Measurements from ENCODE around the gene ATP6V0D1.
"Not testable (repeated sequence)": the region's sequence is repeated elsewhere in the genome, so short reads cannot be mapped to it uniquely, and the experiment has no call there.

Gene ATP6V0D1

GRCh38 chr16:67504031-67505021 is 23.4 kb upstream of the ATP6V0D1 start:
- in situ Hi-C loops (cut with HindIII; ENCODE audit: low sequenced_read_pairs), result no loop called here

DNA sequence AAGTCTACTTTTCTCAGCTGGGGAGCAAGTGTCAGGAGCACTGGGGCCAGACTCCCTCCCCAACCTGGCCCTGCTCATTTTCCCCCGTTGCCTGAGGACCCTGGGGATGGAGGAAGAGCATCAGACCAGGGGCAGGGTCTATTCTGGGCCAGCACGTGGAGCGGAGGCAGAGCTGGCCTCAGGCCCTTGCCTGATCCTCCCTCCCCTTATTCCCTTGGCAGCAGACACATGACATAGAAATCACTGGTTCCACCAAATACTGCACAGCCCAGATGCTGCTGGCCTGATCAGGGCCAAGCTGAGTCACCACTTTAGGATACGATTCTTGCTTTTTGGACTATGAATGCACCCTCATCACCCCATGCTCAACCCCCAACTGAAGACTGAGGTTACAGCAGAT is 18.1 kb upstream of the ATP6V0D1 start:
- in situ Hi-C loops (cut with HindIII; ENCODE audit: low sequenced_read_pairs), result no loop called here

DNA sequence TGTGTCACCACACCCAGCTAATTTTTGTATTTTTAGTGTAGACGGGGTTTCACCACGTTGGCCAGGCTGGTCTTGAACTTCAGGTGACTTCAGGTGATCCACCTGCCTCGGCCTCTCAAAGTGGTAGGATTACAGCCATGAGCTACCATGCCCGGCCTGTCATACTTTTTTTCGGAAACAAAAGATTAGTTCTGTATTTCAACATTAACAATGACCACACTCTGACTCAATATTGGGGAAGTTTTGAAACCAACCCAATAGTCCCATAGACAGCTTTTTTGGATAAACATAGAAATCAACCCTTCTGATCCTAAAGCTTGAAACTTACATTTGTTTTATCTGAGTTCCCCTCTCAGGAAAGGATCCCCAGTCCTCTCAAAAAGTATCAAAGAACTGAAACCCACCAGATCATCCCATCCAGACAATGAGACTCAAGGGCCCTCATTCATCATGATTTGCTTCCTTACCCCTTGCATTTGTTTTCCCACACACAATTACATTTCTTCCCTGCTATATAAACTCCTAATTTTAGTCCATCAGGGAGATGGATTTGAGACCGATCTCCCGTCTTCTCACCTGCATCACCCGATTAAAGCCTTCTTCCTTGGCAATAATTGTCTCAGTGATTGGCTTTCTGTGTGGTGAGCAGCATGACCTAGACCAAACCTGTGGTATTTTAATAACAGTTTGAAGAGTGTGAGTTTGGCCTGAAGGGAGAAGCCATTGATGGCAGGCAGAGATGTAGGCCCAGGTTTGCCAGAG is 9.6 kb upstream of the ATP6V0D1 start:
- in situ Hi-C loops (cut with HindIII; ENCODE audit: low sequenced_read_pairs), result no loop called here

- in situ Hi-C loops (cut with HindIII; ENCODE audit: low sequenced_read_pairs), result no loop called here
Measured at GRCh38 chr16:67489401-67490083, 8.6 kb upstream of the ATP6V0D1 start.

DNA sequence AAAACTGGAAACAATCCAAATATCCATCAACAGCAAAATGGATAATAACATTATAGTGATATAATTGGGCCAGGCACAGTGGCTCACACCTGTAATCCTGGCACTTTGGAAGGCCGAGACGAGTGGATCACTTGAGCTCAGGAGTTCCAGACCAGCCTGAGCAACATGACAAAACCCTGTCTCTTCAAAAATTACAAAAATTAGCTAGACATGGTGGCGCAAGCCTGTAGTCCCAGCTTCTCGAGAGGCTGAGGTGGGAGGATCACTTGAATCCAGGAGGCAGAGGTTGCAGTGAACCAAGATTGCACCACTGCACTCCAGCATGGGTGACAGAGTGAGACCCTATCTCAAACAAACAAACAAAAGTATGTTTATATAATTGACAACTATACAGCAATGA is 6.6 kb upstream of the ATP6V0D1 start:
- in situ Hi-C loops (cut with HindIII; ENCODE audit: low sequenced_read_pairs), result not testable (repeated sequence)

DNA sequence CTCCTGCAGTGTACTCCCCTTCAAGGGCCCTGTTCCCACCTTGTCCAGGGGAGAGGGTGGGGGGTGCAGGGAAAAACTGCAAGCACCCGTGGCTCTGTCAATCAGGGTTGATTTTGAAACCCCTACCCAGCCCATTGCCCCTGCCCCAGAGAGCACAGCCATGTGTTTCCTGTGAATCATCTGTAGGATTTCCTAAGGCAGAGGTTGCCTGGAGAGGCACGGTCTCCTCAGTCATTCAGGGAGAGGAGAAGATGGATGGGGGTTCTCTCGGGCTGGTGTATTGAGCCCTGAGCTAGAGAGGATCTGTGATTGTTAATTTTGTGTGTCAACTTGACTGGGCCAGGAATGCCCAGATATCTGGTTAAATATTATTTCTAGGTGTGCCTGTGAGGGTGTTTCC is 5.8 kb upstream of the ATP6V0D1 start:
- in situ Hi-C loops (cut with HindIII; ENCODE audit: low sequenced_read_pairs), result no loop called here

GRCh38 chr16:67483731-67484525 is 3.0 kb upstream of the ATP6V0D1 start:
- in situ Hi-C loops (cut with HindIII; ENCODE audit: low sequenced_read_pairs), result no loop called here

DNA sequence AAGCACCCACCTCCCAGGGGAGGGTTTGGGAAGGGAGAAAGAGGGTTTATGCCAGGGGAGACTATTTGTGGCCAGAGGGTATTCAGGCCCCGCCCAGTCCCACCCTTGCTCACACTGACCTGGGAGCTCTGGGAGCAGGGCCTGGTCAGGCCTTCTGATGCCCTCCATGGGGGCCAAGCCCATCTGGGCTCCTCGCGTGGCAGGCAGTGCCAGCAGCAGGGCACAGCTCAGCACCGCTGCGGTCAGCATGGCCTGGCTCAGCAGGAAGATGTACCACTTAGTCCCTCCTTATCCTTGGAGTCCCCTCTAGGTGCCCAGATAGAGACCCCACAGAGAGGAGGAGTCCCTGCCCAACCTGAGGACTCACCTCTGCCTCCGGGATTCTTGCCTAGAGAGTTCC is 2.2 kb upstream of the ATP6V0D1 start, which contains the start of gene AGRP:
TSS of gene AGRP (minus strand) at position 398 of the 400 bp plus-strand sequence. CDS start at position 249, 149 bp downstream.
- in situ Hi-C loops (cut with HindIII; ENCODE audit: low sequenced_read_pairs), result no loop called here

DNA sequence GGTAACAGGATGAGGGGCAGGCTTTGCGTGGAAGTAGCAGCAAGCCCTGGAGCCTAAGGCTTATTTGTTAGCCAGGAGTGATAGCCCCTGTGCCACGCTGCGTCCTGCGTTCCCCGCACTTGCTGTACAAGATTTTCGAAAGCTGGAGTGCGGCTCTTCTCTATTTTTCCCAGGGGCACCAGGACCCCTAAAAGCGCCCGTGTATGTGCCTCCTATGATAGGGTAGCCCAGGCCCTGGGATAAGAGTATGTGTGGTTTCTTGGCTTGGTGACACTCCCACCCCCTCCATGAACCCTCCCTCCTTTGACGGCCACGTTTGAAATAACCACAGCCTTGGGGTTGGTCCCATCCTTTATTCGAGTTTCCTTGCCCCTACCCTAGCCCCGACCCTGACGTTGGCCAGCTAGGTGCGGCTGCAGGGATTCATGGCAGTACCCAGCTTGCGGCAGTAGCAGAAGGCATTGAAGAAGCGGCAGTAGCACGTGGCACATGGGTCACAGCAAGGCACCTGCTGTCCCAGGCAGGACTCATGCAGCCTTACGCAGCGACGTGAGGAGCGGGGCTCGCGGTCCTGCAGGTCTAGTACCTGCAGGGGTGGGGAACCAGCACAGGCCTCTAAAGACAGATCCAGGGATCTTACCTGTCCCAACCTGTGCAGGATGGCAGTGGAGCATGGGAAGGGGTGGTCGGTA is 1.4 kb upstream of the ATP6V0D1 start:
- in situ Hi-C loops (cut with HindIII; ENCODE audit: low sequenced_read_pairs), result no loop called here

DNA sequence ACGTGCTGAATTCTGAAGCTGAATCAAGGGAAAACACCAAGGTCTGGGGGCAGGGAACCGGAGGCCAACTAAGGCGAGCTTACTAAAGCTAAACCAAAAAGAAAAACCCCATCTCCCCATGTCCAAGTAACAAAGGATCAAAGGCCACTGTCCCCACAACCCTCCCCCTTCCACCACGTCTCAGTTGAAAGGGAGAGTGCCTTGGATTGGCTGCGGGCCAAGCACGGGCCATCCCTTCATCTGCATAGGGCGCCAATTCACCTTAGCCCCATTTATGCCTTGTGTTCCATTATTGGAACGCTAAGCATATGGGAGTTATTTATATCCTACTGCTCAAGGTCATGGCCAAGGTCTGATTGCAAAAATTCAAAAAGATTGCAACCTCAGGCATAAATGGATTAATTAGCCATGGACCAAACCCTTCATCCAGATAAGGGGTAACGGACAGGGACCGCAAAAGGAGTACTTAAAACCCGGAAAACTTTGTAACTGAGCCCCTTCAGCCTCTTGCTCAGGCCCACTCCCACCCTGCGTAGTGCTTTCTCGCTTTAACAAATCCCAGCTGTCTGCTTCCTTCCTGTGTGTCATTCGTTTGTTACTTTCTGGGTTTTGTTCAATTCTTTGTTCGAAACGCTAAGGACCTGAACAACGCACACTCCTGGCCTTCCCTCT is 740 bp upstream of the ATP6V0D1 start:
- in situ Hi-C loops (cut with HindIII; ENCODE audit: low sequenced_read_pairs), result no loop called here

GRCh38 chr16:67477960-67478554 is 2.9 kb downstream of the ATP6V0D1 start:
- in situ Hi-C loops (cut with HindIII; ENCODE audit: low sequenced_read_pairs), result no loop called here

DNA sequence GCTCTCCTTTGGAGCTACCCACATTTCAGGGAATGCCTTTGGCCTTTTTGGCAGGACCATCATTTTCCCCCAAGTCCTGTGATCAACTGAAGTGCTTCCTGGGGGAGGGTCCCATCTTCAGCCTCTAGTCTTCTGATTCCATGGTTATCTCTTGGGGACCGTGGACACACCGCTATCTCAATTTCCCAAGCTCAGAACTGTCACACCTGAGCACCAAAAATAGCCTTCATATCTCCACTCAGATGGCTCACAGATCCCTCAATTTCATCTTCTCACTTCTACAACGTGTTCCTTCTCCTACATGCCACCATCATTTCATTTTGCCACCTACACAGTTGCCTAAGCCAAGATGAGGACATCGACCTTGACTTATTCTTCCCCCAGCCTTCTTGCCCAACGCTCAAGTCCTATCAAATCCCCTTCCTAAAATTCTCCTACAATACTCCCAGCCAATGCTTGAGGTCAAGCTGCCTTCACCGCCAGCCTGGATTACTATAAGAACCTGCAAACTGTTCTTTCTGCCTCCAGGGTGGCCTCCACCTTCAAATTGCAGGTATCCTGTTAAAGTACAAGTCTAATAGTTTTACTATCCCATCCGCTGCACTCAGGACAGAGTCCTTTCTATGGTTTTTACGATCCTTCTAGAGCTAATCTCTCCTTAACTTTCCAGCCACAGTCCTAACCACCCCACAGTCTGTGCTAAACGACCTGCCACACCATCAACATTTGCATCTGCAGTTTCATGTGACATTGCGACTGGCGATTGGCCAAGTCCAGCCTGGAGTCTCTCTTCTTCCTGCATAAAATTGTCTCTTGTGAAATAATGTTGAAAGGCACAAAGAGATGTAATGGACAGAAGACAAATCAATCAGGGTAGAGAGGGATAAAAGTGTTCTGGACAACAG is 6.2 kb downstream of the ATP6V0D1 start:
- in situ Hi-C loops (cut with HindIII; ENCODE audit: low sequenced_read_pairs), result no loop called here

DNA sequence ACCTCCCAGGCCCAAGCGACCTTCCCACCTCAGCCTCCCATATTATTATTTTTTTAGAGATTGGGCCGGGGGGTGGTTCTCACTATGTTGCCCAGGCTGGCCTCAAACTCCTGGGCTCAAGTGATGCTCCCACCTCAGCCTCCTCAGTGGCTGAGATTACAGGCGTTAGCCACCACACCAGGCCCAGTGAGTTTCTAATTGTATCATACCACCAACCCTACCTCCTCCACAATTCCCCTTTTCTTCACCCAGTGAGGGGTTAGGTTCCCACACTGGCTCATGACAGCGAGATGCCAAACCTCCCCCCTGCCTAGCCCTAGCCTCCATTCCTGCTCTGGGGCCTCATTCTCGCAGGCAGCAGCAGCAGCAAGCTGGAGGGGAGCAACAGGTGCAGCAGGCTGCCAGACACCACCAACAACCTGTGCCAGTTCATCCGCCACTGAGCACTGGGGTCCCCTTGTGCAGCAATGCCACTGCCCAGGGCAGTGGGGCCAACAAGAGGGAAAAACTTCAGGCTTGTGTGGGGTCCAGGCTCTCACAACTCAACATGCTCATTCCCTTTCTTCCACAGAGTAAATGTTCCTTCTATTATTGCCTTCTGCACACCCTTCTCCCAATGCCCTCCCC is 9.1 kb downstream of the ATP6V0D1 start:
- in situ Hi-C loops (cut with HindIII; ENCODE audit: low sequenced_read_pairs), result no loop called here

- in situ Hi-C loops (cut with HindIII; ENCODE audit: low sequenced_read_pairs), result no loop called here
Measured at GRCh38 chr16:67470359-67470758, 10.6 kb downstream of the ATP6V0D1 start.

DNA sequence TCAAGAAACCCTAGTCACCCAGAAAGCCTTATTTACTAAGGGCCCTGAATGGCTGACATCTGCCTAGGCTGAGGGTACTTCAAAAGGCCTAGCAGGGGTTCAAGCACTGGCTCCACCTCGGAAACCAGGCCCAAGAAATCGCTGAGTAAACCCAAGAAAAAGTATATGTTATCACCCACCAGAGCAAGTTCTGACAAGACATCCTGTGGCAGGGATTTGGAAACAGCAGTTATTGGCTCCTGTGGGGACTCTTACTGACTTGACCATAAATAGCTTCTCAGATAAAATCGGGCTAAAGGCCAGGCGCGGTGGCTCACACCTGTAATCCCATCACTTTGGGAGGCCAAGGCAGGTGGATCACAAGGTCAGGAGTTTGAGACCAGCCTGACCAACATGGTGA is 12.2 kb downstream of the ATP6V0D1 start:
- in situ Hi-C loops (cut with HindIII; ENCODE audit: low sequenced_read_pairs), result no loop called here

DNA sequence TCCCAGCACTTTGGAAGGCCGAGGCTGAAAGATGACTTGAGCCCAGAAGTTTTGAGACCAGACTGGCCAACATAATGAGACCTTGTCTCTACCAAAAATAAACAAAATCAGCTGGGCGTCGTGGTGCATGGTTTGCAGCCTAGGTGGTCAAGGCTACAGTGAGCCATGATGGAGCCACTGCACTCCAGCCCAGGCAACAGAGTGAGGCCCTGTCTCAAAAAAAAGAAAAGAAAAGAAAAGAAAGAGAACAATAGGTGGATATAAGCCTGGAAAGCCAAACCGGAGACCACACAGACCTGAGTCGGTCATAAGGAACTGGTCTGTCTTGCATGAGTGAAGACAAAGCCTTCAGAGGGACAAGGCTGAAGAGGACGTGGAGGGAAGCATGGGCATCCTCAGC is 14.4 kb downstream of the ATP6V0D1 start:
- in situ Hi-C loops (cut with HindIII; ENCODE audit: low sequenced_read_pairs), result no loop called here

- in situ Hi-C loops (cut with HindIII; ENCODE audit: low sequenced_read_pairs), result no loop called here
Measured at GRCh38 chr16:67464565-67464964, 16.4 kb downstream of the ATP6V0D1 start.
